T-helper 2 cell treated with Interferon-gamma antibody and Interleukin-4, amounts not matched to agents 100 ng/mL and 5 ng/mL, for 36 hours (primary cell): ENCODE data around the gene RND3. TPM values are rescaled to one million over a fixed set of nuclear protein-coding genes. Genes with fewer than 3 reads are reported as not detected.

Source experiments
- intact Hi-C: fragments of 100-400 bp; cut with micrococcal nuclease; formaldehyde crosslinking; loops from one replicate; pipeline ENCODE4 v1.15.1; 2023
- total RNA-seq: library from RNA; stranded (reverse); gene quantifications from 2 replicates; pipeline ENCODE4 v1.2.3, GENCODE V29; 2022

RND3 gene
- total RNA-seq, result not detected in 2 replicates

- intact Hi-C loops, result loop anchor here (1.0 to 10.0 kb wide), 2 partner anchors 747 to 890 kb away; no protein-coding TSS in a partner anchor
Observed at GRCh38 chr2:150487537-150488429, at the start of gene RND3. TSS of gene RND3 (minus strand) at chr2:150487667. CDS start at chr2:150487417, 250 bp downstream.

GRCh38 chr2:150535176-150535575 lies 47.7 kb upstream of the RND3 start:
- intact Hi-C loops, result no loop called here

GRCh38 chr2:150532879-150533278 lies 45.4 kb upstream of the RND3 start:
- intact Hi-C loops, result no loop called here

- intact Hi-C loops, result no loop called here
Observed at GRCh38 chr2:150532020-150532419, 44.6 kb upstream of the RND3 start.

GRCh38 chr2:150531591-150531990 lies 44.1 kb upstream of the RND3 start:
- intact Hi-C loops, result no loop called here

GRCh38 chr2:150530168-150530567 lies 42.7 kb upstream of the RND3 start:
- intact Hi-C loops, result no loop called here

- intact Hi-C loops, result no loop called here
Observed at GRCh38 chr2:150528861-150529801, 41.7 kb upstream of the RND3 start.

- intact Hi-C loops, result no loop called here
Observed at GRCh38 chr2:150526827-150527226, 39.4 kb upstream of the RND3 start.

GRCh38 chr2:150526006-150526405 lies 38.5 kb upstream of the RND3 start:
- intact Hi-C loops, result no loop called here

- intact Hi-C loops, result no loop called here
Observed at GRCh38 chr2:150522269-150522668, 34.8 kb upstream of the RND3 start.

GRCh38 chr2:150520887-150521664 lies 33.6 kb upstream of the RND3 start:
- intact Hi-C loops, result no loop called here

GRCh38 chr2:150520033-150520432 lies 32.6 kb upstream of the RND3 start:
- intact Hi-C loops, result no loop called here

- intact Hi-C loops, result no loop called here
Observed at GRCh38 chr2:150517951-150518680, 30.6 kb upstream of the RND3 start.

- intact Hi-C loops, result no loop called here
Observed at GRCh38 chr2:150513647-150514046, 26.2 kb upstream of the RND3 start.

GRCh38 chr2:150508497-150509137 lies 21.1 kb upstream of the RND3 start:
- intact Hi-C loops, result no loop called here

GRCh38 chr2:150507071-150507470 lies 19.6 kb upstream of the RND3 start:
- intact Hi-C loops, result no loop called here

- intact Hi-C loops, result no loop called here
Observed at GRCh38 chr2:150505178-150505577, 17.7 kb upstream of the RND3 start.

GRCh38 chr2:150495993-150496627 lies 8.6 kb upstream of the RND3 start:
- intact Hi-C loops, result no loop called here

GRCh38 chr2:150495001-150495400 lies 7.5 kb upstream of the RND3 start:
- intact Hi-C loops, result no loop called here
